ENCODE data around the gene HLA-C.
"Not testable (repeated sequence)": the region's sequence is repeated elsewhere in the genome, so short reads cannot be mapped to it uniquely, and the experiment has no call there.

Gene HLA-C

DNA sequence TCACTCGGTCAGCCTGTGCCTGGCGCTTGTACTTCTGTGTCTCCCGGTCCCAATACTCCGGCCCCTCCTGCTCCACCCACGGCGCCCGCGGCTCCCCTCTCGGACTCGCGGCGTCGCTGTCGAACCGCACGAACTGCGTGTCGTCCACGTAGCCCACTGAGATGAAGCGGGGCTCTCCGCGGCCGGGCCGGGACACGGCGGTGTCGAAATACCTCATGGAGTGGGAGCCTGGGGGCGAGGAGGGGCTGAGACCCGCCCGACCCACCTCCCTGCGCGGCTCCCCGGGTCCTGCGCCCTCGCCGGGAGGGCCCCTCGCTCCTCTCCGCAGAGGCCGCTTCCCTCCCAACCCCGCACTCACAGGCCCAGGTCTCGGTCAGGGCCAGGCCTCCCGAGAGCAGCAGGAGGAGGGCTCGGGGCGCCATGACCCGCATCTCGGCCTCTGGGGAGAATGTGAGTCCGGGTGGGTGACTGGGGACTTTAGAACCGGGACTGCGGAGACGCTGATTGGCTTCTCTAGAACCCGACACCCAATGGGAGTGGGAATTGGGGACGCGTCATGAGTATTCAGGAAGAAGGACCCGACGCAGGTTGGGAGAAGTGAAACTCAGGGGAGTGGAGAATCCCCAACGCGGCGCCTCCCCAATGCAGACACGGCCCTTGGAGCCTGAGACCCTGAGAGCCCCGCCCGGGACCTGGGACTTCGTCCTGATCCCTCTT is at the start of gene HLA-C:
Gene HLA-C, minus strand, starts transcription at position 452 of the 717 bp plus-strand sequence. Its CDS starts 21 bp downstream, at position 431.
- peak; percentile 96 for DNase-seq (ENCODE audit: low spot score)

DNA sequence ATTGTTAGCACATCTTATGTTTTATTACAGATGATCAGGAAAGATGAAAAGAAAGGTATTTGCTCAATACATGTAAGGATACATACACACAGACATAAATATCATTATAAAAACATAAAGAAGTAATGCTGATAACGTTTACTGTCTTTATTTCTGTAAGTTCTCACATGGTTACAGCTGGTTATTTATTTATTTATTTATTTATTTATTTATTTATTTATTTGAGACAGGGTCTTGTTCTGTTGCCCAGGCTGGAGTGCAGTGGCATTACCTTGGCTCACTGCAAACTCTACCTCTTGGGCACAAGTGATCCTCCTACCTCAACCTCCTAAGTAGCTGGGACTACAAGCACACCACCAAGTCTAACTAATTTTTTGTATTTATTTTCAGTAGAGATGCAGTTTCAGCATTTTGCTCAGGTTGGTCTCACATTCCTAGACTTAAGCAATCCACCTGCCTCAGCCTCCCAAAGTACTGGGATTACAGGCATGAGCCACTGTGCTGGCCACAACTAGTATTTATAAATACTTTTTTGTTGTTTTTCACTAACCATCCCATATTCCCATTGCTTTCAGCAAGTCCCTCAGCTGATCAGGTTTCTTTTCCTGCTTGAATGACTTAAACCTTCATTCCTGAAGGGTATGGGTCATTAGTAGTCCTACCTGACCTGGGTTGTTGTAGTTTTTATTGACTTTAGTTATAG is 49.3 kb upstream of the HLA-C start:
- DNase-seq (ENCODE audit: low spot score): no peak

DNA sequence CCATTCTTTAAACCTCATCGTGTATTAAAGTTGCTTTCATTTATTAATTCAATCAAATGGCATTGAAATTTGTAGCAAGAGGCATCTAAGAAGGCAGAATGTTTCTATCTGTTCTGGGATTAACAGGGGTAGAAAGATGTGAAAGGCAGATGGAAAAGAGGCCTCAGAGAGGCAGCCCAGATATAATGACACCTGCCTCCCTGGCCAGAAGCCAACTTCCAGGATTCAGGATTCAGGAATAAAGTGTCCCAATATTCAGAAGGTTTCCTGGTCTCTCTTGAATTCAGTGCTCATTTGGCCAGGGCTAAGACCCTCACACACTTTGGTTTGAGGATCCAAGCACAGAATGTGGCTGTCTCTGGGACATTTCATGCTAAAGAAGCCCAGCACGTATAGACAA is 45.1 kb upstream of the HLA-C start:
- DNase-seq (ENCODE audit: low spot score): no peak

DNA sequence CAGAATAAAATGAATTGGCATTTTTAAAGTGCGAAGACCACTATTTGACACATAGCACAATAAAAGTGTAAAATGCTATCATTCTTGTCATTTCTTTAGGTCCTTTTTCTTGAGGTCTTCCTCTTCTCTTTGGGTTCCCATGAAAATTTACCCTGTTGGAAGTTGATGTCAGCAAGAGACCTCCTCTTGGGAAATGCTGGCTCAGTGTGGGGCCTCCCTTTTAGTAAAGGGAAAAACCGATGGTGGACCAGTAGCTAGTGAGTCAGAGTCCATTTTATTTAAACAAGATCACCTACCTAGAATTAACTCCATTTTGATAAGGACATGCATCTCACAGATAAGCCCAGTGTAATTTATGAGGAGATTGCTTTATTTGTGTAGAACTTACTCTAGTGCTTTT is 37.7 kb upstream of the HLA-C start:
- no peak for DNase-seq (ENCODE audit: low spot score)

DNA sequence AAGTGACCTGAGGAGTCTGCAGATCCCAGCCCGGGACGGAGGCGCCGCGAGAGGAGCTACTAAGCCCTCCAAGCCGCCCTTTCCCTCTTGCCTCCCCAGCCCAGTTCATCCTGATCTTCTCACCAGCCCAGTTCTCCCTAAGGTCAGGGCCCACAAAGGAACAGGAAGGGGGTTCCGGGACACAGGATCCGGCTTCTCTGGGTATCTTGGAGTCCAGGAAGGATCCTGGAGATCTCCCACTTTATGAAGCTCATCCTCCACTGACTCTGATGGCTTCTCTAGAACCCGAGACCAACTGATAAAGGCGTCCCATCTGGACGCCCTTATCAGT is 36.9 kb upstream of the HLA-C start:
- DNase-seq (ENCODE audit: low spot score): no peak

DNA sequence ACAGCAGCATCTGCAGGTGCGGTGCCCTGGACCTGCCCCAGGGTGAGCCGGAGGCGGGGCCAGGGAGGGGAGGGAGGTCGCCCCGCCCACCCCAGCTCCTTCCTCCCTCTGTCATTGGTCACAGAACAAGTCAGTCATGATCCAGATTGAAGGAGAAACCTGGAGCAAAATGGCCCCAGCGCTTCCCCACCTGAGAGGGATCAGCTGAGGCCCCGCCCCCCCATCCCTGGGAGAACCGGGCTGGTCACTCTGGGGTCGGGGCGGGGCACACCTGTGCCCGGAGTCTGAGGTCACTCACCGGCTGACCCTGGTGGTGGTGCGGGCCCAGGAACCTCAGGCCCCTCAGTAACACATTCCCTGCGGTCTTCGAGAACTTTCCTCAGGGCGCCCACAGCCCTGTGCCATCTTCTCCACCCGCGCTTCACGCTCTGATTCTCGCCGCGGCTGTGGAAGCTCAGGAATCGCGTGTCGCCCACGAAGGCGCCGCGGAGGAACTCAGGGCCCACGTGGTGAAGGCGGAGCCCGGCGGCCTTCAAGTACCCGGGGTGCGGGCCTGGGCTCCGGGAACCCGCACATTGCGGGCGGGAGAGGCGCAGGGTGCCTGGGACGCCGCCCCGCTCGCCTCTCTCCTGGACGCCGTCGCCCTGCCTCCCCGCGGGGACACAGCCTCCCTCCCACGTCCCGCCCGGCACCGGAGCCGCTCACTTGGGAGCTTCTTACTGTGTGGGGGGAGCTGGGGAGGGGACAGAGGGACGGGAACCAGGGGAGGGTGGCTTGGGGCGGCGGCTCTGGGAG is 36.4 kb upstream of the HLA-C start:
- peak; percentile 62 for DNase-seq (ENCODE audit: low spot score)

DNA sequence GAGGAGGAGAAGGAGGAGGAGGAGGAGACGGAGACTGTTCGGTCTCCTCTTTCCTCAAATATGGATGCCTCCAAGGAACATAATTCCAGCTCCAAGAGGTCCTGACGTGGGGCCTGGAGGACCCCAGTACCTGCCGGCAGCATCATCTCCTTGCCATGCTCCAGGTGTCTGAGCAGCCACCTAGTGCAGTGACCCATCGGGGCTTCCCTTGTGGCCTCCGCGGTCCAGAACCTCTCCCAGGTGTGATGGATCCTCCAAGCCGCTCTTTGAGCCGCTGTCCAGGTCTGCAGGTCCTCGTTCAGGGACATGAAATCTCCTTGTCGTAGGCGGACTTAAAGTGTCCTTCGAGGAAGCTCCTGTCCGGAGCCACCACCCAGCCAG is 35.8 kb upstream of the HLA-C start:
- no peak for DNase-seq (ENCODE audit: low spot score)

DNA sequence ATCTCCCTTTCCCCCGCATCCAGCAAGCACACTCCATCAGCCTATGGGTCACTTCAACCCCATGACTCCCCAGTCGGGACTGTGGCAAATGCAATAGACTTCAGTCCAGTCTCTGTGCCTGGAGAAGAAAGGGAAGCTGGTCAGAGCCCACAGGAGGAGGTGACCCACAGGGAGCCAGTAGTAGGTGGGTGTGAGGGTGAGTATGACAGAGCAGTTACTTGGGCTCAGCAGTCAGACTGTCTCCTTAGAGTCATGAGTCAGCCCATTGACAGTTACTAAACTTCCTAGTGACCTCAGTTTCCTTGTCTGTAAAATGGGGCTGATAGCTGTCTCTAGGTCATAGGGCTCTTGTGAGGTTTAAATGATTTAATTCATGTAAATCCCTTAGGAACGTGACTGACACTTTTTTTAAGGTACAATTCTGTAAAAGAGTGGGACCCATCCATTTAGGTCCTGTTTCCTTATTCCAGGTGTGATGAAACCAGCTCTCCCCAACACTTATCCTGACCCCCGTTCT is 33.9 kb upstream of the HLA-C start:
- DNase-seq (ENCODE audit: low spot score): no peak

DNA sequence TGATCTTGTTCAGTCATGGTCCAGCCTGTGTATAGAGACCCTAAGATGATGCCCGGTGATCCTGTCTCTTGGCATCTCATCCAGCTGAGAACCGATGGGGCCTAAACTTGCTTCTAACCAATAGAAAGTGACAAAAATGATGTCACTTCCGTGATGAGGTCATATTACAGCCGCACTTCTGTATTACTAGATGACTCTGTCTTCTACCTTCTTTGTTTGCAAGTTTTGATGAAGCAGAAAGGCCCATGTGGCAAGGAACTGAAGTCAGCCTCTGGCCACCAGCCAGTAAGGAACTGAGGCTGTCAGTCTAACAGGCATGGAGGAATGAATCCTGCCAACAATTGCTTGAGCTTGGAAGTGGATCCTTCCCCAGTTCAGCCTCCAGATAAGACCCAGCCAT is 32.8 kb upstream of the HLA-C start:
- no peak for DNase-seq (ENCODE audit: low spot score)

DNA sequence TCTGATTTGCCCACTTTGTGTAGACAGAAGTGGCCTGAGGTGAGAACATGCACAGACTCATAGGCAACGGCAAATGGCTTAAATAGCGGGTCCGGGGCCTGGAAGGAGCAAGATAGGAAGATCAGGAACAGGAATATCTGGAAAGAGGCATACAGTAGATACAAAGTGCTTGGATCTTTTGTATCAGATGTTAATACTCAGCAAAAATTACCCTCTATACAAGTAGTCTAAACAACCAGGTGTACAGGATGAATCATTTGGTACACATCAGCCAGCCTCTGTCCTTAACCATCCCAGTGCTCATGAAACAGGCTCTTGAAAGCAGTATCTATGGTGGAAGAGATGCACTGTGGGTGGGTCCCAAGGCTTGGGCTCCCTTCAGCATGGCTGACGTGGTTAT is 28.9 kb upstream of the HLA-C start:
- DNase-seq (ENCODE audit: low spot score): no peak

DNA sequence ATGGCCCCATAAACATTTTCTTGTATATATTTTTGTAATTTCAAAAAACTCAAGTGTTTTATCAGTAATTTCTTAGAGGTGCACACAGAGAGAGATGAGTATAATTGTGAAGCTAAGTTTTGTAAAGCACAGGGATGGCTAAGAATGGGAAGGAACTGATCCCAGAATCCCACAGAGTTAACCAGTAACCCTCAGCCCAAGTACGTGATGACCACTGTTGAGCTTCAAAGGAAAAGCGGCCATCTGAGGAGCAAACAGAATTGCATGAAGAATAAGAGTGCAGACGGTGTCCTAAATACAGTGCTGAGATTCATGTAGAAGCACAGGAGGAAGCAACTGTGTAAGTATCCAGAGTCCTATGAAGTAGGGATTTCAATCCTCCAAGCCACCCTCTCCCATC is 28.1 kb upstream of the HLA-C start:
- no peak for DNase-seq (ENCODE audit: low spot score)

DNA sequence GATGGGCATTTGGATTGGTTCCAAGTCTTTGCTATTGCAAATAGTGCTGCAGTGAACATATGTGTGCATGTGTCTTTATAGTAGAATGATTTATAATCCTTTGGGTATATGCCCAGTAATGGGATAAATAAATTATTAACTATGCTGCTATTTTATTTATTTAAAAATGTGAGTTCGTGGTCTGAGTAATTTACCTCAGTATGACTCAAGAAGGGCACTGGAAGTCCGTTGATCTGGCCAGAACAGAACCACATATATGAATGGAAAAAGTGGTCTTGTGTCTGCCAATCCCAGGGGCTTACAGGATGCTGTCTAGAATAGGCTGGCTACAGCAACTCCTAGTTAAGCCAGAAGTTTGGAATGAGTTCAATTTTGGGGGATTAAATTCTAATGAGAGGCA is 27.6 kb upstream of the HLA-C start:
- no peak for DNase-seq (ENCODE audit: low spot score)

DNA sequence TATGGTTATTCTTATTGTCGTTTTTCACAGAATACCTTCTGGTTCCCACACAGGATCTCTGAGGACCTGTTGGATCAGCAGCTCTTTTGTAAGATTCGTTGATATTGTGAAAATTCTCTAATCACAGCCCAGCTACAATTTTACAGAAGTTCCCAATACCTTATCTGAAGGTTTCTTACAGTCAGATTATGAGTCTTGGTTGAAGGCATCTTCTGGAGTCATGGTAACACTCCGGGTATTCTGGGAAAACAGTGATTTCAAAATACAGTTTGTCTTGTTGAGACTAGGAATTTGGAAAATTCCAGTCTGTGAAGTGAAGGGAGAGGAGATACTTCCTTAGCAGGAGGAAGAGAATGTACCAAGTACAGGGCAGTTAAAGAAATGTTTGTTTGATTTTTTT is 22.2 kb upstream of the HLA-C start:
- DNase-seq (ENCODE audit: low spot score): no peak

DNA sequence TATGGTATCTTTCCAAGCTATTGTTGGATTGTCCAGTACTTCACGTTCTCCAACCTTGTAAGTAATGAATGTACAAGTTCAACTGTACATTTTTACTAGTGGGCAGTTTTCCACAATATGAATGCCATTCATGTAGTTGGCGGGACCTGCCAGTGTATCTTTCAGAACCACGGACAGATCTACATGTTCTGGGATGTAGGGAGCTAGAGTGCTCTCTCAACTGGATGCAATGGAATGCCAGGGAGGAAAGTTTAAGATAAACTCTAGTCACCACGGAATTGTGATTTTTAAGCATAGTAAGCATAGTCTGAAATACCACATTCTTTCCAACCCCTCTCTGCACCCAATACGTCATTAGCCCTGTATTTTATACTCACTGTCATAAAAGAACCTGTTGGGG is 21.5 kb upstream of the HLA-C start:
- DNase-seq (ENCODE audit: low spot score): no peak

DNA sequence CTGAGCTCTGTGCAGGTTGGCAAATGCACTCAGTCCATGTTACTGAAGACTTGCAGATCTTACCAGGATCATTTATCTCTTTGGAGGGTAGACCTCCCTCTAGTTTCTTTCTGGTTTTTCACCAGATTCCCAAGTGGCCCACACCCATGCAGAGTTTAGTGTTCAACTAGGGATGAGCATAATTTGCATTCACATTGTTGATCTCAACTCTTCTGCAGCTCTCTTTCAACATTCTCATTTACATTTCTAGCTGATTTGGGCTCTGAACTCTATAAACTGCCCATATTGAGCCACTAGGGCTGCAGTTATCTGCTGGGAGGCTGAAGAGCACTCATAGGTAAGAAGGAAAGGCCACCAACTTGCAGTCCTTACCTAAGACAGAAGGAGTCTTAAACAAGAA is 17.9 kb upstream of the HLA-C start:
- no peak for DNase-seq (ENCODE audit: low spot score)

DNA sequence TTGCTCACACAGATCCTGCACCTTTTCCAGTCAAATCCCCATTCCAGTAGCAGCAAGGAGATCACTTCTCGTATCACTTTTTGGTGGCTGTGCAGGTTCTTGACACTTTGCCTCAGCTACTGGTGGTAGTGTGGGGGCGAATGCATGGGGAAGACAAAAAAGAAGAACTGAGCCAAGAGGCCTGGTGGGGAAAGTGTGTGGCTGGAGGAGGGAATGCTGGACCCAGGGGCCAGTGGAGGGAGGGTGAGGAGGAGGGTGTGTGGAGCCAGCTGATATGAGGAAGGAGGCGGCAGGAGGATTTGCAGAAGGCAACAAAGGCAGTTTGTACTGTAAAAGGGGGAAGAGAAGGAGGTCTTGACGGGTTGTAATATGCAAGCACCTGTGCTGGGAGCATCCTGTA is 15.7 kb upstream of the HLA-C start:
- DNase-seq (ENCODE audit: low spot score): no peak

DNA sequence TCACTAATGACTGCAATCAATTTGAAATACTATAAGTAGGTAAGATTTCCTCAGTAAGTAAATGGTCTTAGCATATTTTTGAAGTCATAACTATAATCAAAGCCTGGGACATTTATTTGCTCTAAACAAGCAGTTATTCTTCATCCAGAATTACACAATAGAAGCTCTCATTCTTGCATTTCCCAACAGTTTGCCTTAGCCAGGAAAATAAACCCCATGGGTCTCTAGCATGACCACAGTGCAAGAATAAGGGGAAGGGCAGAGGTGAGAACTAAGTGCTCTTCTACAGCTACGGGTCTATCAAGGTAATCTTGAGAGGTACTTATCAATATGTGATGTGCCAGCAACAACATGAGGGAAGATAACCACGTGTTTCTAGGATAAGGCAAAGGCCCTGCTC is 14.1 kb upstream of the HLA-C start:
- DNase-seq (ENCODE audit: low spot score): no peak

DNA sequence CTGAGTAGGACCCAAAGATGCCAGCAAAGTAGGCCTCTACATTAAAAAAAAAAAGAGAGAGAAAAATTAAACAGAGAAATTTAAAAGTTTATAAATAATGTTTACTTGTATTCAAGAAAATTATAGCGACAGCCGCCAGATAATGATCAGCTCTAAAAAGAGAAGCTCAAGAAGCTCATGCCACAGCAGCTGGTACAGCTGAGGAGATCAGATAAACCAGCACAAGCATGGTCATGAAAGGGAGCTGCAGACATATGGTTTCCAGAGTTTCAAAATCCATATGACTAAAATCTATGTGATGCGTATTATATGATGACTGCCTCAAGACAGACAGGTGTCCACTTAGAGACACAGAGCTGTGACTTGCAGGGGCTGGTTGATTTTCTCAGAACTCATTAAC is 13.6 kb upstream of the HLA-C start:
- no peak for DNase-seq (ENCODE audit: low spot score)

DNA sequence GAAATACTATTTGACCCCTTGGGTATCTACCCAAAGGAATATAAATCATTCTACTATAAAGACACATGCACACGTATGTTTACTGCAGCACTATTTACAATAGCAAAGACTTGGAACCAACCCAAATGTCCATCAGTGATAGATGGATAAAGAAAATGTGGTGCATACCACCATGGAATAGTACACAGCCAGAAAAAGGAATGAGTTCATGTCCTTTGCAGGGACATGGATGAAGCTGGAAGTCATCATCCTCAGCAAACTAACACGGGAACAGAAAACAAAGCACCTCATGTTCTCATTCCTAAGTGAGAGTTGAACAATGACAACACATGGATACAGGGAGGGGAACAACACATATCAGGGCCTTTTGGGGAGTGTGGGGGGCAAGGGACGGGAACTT is 7.8 kb upstream of the HLA-C start:
- DNase-seq (ENCODE audit: low spot score): not testable (repeated sequence)

DNA sequence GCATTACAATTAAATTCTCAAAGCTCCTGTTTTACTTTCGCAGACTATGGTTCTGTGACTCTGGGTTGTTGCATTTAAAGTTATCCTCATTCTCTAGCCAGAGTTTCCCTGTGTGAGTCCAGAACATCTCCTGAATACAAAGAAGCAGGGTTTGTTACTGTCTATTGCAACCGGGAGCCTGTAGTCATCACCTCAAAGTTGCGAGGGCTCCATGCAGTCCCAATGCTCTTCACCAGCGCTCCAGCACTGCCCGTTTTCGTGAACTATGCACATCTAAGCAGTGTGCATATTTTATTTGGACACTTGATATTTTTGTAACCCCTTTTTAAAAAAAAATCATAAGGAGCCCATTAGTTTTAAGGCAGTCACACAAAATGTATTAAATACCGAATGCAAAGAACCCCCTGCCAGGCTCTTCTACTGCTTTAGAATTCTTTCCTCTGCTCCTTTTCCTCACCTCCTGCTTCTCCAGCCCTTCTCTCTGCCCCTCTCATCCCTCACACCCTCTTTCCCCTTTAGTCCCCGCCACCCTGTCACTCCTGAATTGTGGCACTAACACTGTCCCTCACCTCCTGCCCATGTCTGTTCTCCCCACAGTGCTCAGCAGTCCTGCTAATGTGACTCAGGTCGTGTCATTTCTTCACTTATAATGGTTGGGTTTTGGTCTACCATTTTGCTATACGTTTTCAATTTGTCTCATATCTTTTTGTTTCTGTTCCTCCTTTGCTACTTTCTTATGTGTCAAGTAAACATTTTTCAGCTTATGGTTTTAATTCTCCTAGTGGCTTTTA is 1.1 kb upstream of the HLA-C start:
- DNase-seq (ENCODE audit: low spot score): peak; percentile 43

DNA sequence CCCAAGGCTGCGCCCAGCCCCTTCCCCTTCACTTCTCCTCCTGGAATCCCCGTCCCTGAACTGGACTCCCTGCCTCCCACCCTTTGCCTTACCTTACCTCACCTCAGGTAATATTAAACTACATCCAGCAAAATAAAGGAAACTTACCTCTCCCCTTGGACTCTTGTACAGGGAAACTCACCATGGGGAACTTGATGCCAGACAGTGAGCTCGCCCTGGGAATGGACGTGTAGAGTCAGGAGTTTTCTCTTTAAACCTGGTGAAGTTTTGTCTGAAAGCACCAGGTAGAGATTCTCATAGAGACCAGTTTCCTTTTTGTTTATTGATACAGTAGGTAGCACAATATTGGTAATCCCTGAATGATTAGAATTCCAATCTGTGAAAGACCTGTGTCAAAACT is 544 bp upstream of the HLA-C start:
- peak; percentile 19 for DNase-seq (ENCODE audit: low spot score)
